ENCODE results near the gene MAGI3.

MAGI3 gene

GRCh38 chr1:113444857-113445256 lies 54.5 kb downstream of the MAGI3 start:
- Histone ChIP-seq H2BK5ac (ENCODE audit: low read depth, low read length, poor library complexity) (no peak overlapping the region), H2BK120ac (ENCODE audit: insufficient read depth, low read length, poor library complexity) (no peak overlapping the region), H3K27me3 (ENCODE audit: insufficient read depth, low read length) (no peaks in the 10 kb centered on the region), H4K8ac (ENCODE audit: low read depth, low read length) (no peak overlapping the region), H2BK12ac (ENCODE audit: low read length) (no peak overlapping the region), H2AFZ (ENCODE audit: insufficient read depth, low read length, poor library complexity) (no peak overlapping the region), H3K23ac (ENCODE audit: low read length) (no peak overlapping the region), H3K27ac (ENCODE audit: low read depth, low read length) (no peak overlapping the region), H3K79me1 (ENCODE audit: low read length) (no peaks in the 10 kb centered on the region), H3K4me3 (ENCODE audit: low read depth, low read length) (no peak overlapping the region), H4K91ac (ENCODE audit: low read depth, low read length) (no peak overlapping the region), H3K9me3 (ENCODE audit: insufficient read depth, low read depth, low read length) (no peaks in the 10 kb centered on the region), H3K4ac (ENCODE audit: low read depth, low read length) (no peak overlapping the region), H3K9ac (ENCODE audit: low read length) (no peak overlapping the region), H3K79me2 (ENCODE audit: control insufficient read depth, insufficient read depth, low read length, poor library complexity) (peaks cover 2% of the 10 kb centered on the region), H4K12ac (ENCODE audit: low read depth, low read length) (no peak overlapping the region), H3K36me3 (ENCODE audit: control insufficient read depth in 1 of 2, insufficient read depth in 2 of 2, low read length in 2 of 2) (no peaks in the 10 kb centered on the region), H3K4me2 (ENCODE audit: low read length) (no peak overlapping the region), H3K18ac (ENCODE audit: low read length) (no peak overlapping the region), H2AK5ac (ENCODE audit: low read length) (no peak overlapping the region), H3K14ac (ENCODE audit: low read length) (no peak overlapping the region), H3K4me1 (ENCODE audit: control insufficient read depth in 1 of 2, insufficient read depth in 2 of 2, low read length in 2 of 2) (no peaks in the 10 kb centered on the region)
- DNase-seq = no peak

- H4K91ac ChIP-seq (ENCODE audit: low read depth, low read length) = no peak overlapping the region
- H2BK12ac ChIP-seq (ENCODE audit: low read length) = no peak overlapping the region
- H3K79me2 ChIP-seq (ENCODE audit: control insufficient read depth, insufficient read depth, low read length, poor library complexity) = no peaks in the 10 kb centered on the region
- no peaks in the 10 kb centered on the region for H3K4me1 ChIP-seq (ENCODE audit: control insufficient read depth in 1 of 2, insufficient read depth in 2 of 2, low read length in 2 of 2)
- no peak overlapping the region for H4K12ac ChIP-seq (ENCODE audit: low read depth, low read length)
- H2BK5ac ChIP-seq (ENCODE audit: low read depth, low read length, poor library complexity) = no peak overlapping the region
- no peak for DNase-seq
- H3K14ac ChIP-seq (ENCODE audit: low read length) = no peak overlapping the region
- no peak overlapping the region for H2AK5ac ChIP-seq (ENCODE audit: low read length)
- no peaks in the 10 kb centered on the region for H3K9me3 ChIP-seq (ENCODE audit: insufficient read depth, low read depth, low read length)
- H3K23ac ChIP-seq (ENCODE audit: low read length) = no peak overlapping the region
- no peak overlapping the region for H3K27ac ChIP-seq (ENCODE audit: low read depth, low read length)
- no peaks in the 10 kb centered on the region for H3K27me3 ChIP-seq (ENCODE audit: insufficient read depth, low read length)
- H2AFZ ChIP-seq (ENCODE audit: insufficient read depth, low read length, poor library complexity) = no peak overlapping the region
- H3K4ac ChIP-seq (ENCODE audit: low read depth, low read length) = no peak overlapping the region
- no peak overlapping the region for H3K4me3 ChIP-seq (ENCODE audit: low read depth, low read length)
- H3K79me1 ChIP-seq (ENCODE audit: low read length) = no peaks in the 10 kb centered on the region
- H3K36me3 ChIP-seq (ENCODE audit: control insufficient read depth in 1 of 2, insufficient read depth in 2 of 2, low read length in 2 of 2) = no peaks in the 10 kb centered on the region
- no peak overlapping the region for H4K8ac ChIP-seq (ENCODE audit: low read depth, low read length)
- no peak overlapping the region for H2BK120ac ChIP-seq (ENCODE audit: insufficient read depth, low read length, poor library complexity)
- no peak overlapping the region for H3K9ac ChIP-seq (ENCODE audit: low read length)
- H3K4me2 ChIP-seq (ENCODE audit: low read length) = no peak overlapping the region
- H3K18ac ChIP-seq (ENCODE audit: low read length) = no peak overlapping the region
- no CpG with 5 or more reads among the region's 1 CpG for WGBS (ENCODE audit: extremely low coverage, insufficient coverage, insufficient read length)
Observed at GRCh38 chr1:113451710-113452109, 61.4 kb downstream of the MAGI3 start.

- H2AK5ac ChIP-seq (ENCODE audit: low read length) = no peak overlapping the region
- H2BK120ac ChIP-seq (ENCODE audit: insufficient read depth, low read length, poor library complexity) = no peak overlapping the region
- H3K18ac ChIP-seq (ENCODE audit: low read length) = no peak overlapping the region
- H3K36me3 ChIP-seq (ENCODE audit: control insufficient read depth in 1 of 2, insufficient read depth in 2 of 2, low read length in 2 of 2) = no peaks in the 10 kb centered on the region
- no peak overlapping the region for H3K4me2 ChIP-seq (ENCODE audit: low read length)
- H3K79me1 ChIP-seq (ENCODE audit: low read length) = no peaks in the 10 kb centered on the region
- H2AFZ ChIP-seq (ENCODE audit: insufficient read depth, low read length, poor library complexity) = no peak overlapping the region
- no peaks in the 10 kb centered on the region for H3K27me3 ChIP-seq (ENCODE audit: insufficient read depth, low read length)
- no peak overlapping the region for H3K14ac ChIP-seq (ENCODE audit: low read length)
- H3K27ac ChIP-seq (ENCODE audit: low read depth, low read length) = no peak overlapping the region
- no peaks in the 10 kb centered on the region for H3K9me3 ChIP-seq (ENCODE audit: insufficient read depth, low read depth, low read length)
- no peak overlapping the region for H3K4ac ChIP-seq (ENCODE audit: low read depth, low read length)
- H3K4me1 ChIP-seq (ENCODE audit: control insufficient read depth in 1 of 2, insufficient read depth in 2 of 2, low read length in 2 of 2) = no peaks in the 10 kb centered on the region
- H3K23ac ChIP-seq (ENCODE audit: low read length) = no peak overlapping the region
- no peak overlapping the region for H2BK12ac ChIP-seq (ENCODE audit: low read length)
- whole genome bisulfite sequencing (ENCODE audit: extremely low coverage, insufficient coverage, insufficient read length) = no CpG with 5 or more reads among the region's 2 CpGs
- H4K91ac ChIP-seq (ENCODE audit: low read depth, low read length) = no peak overlapping the region
- DNase-seq = peak; percentile 7 to 52
- H4K8ac ChIP-seq (ENCODE audit: low read depth, low read length) = no peak overlapping the region
- no peak overlapping the region for H3K4me3 ChIP-seq (ENCODE audit: low read depth, low read length)
- no peak overlapping the region for H2BK5ac ChIP-seq (ENCODE audit: low read depth, low read length, poor library complexity)
- no peaks in the 10 kb centered on the region for H3K79me2 ChIP-seq (ENCODE audit: control insufficient read depth, insufficient read depth, low read length, poor library complexity)
- no peak overlapping the region for H3K9ac ChIP-seq (ENCODE audit: low read length)
- H4K12ac ChIP-seq (ENCODE audit: low read depth, low read length) = no peak overlapping the region
Observed at GRCh38 chr1:113452921-113453770, 62.8 kb downstream of the MAGI3 start.

GRCh38 chr1:113453771-113454083 lies 63.4 kb downstream of the MAGI3 start:
- H3K9me3 ChIP-seq (ENCODE audit: insufficient read depth, low read depth, low read length) = no peaks in the 10 kb centered on the region
- no peaks in the 10 kb centered on the region for H3K79me2 ChIP-seq (ENCODE audit: control insufficient read depth, insufficient read depth, low read length, poor library complexity)
- H2AK5ac ChIP-seq (ENCODE audit: low read length) = no peak overlapping the region
- H4K8ac ChIP-seq (ENCODE audit: low read depth, low read length) = no peak overlapping the region
- no peak overlapping the region for H3K18ac ChIP-seq (ENCODE audit: low read length)
- no peak overlapping the region for H3K4me2 ChIP-seq (ENCODE audit: low read length)
- no peak overlapping the region for H3K14ac ChIP-seq (ENCODE audit: low read length)
- no peak overlapping the region for H3K9ac ChIP-seq (ENCODE audit: low read length)
- no peaks in the 10 kb centered on the region for H3K27me3 ChIP-seq (ENCODE audit: insufficient read depth, low read length)
- H4K91ac ChIP-seq (ENCODE audit: low read depth, low read length) = no peak overlapping the region
- H3K36me3 ChIP-seq (ENCODE audit: control insufficient read depth in 1 of 2, insufficient read depth in 2 of 2, low read length in 2 of 2) = no peaks in the 10 kb centered on the region
- no peak overlapping the region for H4K12ac ChIP-seq (ENCODE audit: low read depth, low read length)
- H2AFZ ChIP-seq (ENCODE audit: insufficient read depth, low read length, poor library complexity) = no peak overlapping the region
- no peak overlapping the region for H2BK5ac ChIP-seq (ENCODE audit: low read depth, low read length, poor library complexity)
- no peak overlapping the region for H2BK12ac ChIP-seq (ENCODE audit: low read length)
- H3K4me1 ChIP-seq (ENCODE audit: control insufficient read depth in 1 of 2, insufficient read depth in 2 of 2, low read length in 2 of 2) = no peaks in the 10 kb centered on the region
- no peak overlapping the region for H2BK120ac ChIP-seq (ENCODE audit: insufficient read depth, low read length, poor library complexity)
- WGBS (ENCODE audit: extremely low coverage, insufficient coverage, insufficient read length) = no CpG with 5 or more reads among the region's 1 CpG
- DNase-seq = no peak
- H3K23ac ChIP-seq (ENCODE audit: low read length) = no peak overlapping the region
- no peak overlapping the region for H3K4ac ChIP-seq (ENCODE audit: low read depth, low read length)
- no peak overlapping the region for H3K27ac ChIP-seq (ENCODE audit: low read depth, low read length)
- H3K4me3 ChIP-seq (ENCODE audit: low read depth, low read length) = no peak overlapping the region
- H3K79me1 ChIP-seq (ENCODE audit: low read length) = no peaks in the 10 kb centered on the region

All from trophoblast cell (in vitro differentiated cells and primary cell).